ENCODE results near the gene SPNS3.

Gene SPNS3

GRCh38 chr17:4514206-4514605, 80.5 kb downstream of the SPNS3 start:
- ChIA-PET CTCF (interaction anchor here (0.9 kb wide), 1 partner anchor 9 kb away, joined by 3 read pairs; no protein-coding TSS in a partner anchor), POLR2A (no interaction called here)
- no peak for DNase-seq (ENCODE audit: extremely low spot score)
- TF ChIP-seq CTCF (IDR thresholded peaks at IDR 0.05; ENCODE audit: control extremely low read depth, extremely low read depth, low read depth, missing control alignments), result no peak

GRCh38 chr17:4514779-4515178, 81.0 kb downstream of the SPNS3 start:
- TF ChIP-seq CTCF (IDR thresholded peaks at IDR 0.05; ENCODE audit: control extremely low read depth, extremely low read depth, low read depth, missing control alignments), result no peak
- no peak for DNase-seq (ENCODE audit: extremely low spot score)
- CTCF ChIA-PET, result interaction anchor here (0.9 kb wide), 1 partner anchor 10 kb away, joined by 3 read pairs; no protein-coding TSS in a partner anchor
- POLR2A ChIA-PET, result no interaction called here

- ChIA-PET POLR2A (no interaction called here), CTCF (no interaction called here)
- no peak for TF ChIP-seq CTCF (IDR thresholded peaks at IDR 0.05; ENCODE audit: control extremely low read depth, extremely low read depth, low read depth, missing control alignments)
- no peak for DNase-seq (ENCODE audit: extremely low spot score)
Measured at GRCh38 chr17:4515501-4515900, 81.8 kb downstream of the SPNS3 start.

GRCh38 chr17:4516735-4517134, 83.0 kb downstream of the SPNS3 start:
- no peak for TF ChIP-seq CTCF (IDR thresholded peaks at IDR 0.05; ENCODE audit: control extremely low read depth, extremely low read depth, low read depth, missing control alignments)
- POLR2A ChIA-PET, result no interaction called here
- CTCF ChIA-PET, result interaction anchor here (0.8 kb wide), 1 partner anchor 48 kb away, joined by 3 read pairs; no protein-coding TSS in a partner anchor
- DNase-seq (ENCODE audit: extremely low spot score), result no peak

GRCh38 chr17:4518901-4519300, 85.2 kb downstream of the SPNS3 start:
- ChIA-PET POLR2A (no interaction called here), CTCF (interaction anchor here (2.6 kb wide), 1 partner anchor 48 kb away, joined by 8 read pairs; no protein-coding TSS in a partner anchor)
- TF ChIP-seq CTCF (IDR thresholded peaks at IDR 0.05; ENCODE audit: control extremely low read depth, extremely low read depth, low read depth, missing control alignments), result no peak
- no peak for DNase-seq (ENCODE audit: extremely low spot score)

GRCh38 chr17:4519361-4519788, 85.6 kb downstream of the SPNS3 start:
- POLR2A ChIA-PET, result no interaction called here
- DNase-seq (ENCODE audit: extremely low spot score), result no peak
- TF ChIP-seq CTCF (IDR thresholded peaks at IDR 0.05; ENCODE audit: control extremely low read depth, extremely low read depth, low read depth, missing control alignments), result no peak
- CTCF ChIA-PET, result interaction anchor here (2.6 kb wide), 1 partner anchor 48 kb away, joined by 8 read pairs; no protein-coding TSS in a partner anchor
